Middle frontal gyrus (tissue), 1 donor: Measurements from ENCODE around the gene DAGLB.
A peak's percentile ranks its signal among the peaks of the same experiment; 100 is the strongest.
"Not testable (repeated sequence)": the region's sequence is repeated elsewhere in the genome, so short reads cannot be mapped to it uniquely, and the experiment has no call there.

Experiments
- DNase-seq: peaks from one replicate; pipeline ENCODE4 v3.0.0-alpha.2; 2015; ENCODE audit warnings: low spot score; ENCODE audit errors: extremely low spot score

The DAGLB gene, protein sequence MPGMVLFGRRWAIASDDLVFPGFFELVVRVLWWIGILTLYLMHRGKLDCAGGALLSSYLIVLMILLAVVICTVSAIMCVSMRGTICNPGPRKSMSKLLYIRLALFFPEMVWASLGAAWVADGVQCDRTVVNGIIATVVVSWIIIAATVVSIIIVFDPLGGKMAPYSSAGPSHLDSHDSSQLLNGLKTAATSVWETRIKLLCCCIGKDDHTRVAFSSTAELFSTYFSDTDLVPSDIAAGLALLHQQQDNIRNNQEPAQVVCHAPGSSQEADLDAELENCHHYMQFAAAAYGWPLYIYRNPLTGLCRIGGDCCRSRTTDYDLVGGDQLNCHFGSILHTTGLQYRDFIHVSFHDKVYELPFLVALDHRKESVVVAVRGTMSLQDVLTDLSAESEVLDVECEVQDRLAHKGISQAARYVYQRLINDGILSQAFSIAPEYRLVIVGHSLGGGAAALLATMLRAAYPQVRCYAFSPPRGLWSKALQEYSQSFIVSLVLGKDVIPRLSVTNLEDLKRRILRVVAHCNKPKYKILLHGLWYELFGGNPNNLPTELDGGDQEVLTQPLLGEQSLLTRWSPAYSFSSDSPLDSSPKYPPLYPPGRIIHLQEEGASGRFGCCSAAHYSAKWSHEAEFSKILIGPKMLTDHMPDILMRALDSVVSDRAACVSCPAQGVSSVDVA

DNA sequence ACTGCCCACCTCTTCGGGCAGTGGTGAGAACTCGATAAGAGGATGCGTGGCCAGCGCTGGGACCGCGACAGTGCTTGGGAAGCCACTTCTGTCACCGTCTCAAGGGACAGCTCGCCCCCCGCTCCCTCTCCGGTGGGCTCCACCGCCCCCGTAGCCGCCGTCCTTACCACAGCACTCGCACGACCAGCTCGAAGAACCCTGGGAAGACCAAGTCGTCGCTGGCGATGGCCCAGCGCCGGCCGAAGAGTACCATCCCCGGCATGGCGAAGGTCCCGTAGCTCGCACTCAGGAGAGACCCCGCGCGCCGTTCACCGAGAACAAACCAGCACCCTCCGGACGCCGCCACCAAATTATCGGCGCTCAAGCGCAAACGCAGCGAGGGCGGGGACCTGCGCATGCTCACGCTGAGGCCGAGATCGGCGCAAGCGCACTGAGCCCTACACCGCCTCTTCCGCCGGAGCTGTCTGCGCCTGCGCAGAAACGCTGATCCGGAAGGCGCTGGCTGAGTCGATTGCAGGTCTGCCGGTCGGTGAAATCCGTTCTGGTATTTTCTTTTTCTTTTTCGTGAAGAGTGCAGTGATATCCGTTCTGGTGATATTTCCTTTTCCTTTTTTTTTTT, at the start of gene DAGLB:
Gene DAGLB, minus strand, starts transcription at position 374 of the 619 bp plus-strand sequence. Its CDS starts 112 bp downstream, at position 262.
- peak; percentile 80 for DNase-seq

DNA sequence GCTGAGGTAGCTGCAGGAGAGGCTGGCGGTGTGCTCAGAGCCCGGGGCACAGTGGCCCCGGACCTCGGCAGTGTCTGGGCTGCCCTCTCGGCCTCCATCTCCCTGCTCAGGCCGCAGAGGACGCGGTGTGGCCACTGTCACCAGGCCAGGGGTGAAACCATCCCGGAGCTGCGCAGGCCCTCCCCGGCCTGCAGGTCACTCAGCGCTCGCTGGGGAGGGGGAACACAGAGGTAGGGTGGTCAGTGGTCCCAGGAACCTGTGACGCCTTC, 49.8 kb upstream of the DAGLB start:
- DNase-seq: no peak

GRCh38 chr7:6496842-6497636, 49.3 kb upstream of the DAGLB start:
- no peak for DNase-seq

DNA sequence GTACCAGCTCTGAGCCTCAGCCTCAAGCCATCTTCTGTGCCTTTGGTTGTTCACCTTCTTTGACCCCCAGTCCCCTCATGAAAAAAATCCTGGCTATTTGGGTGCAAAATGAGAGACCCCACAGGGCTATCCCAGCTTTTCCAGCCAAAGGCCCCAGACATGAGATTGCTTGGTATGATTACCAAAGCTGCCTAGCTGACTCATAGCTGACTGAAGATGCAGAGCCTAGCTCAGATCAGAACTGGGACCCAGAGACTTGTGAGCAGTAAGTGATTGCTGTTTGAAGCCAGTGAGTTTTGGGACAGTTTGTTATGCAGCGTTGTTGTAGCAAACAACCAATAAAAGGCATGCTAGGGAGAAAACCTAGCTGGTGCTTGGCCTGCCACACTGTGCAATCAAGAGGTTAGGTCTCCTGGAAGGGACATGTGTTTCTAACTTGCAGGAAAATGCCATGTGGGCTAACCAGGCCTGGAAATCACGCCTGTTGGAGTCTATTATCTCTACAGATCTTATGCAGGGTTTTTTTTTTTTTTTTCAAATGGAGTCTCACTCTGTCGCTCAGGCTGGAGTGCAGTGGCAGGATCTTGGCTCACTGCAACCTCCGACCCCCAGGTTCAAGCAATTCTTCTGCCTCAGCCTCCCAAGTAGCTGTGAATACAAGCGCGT, 48.0 kb upstream of the DAGLB start:
- DNase-seq: no peak

DNA sequence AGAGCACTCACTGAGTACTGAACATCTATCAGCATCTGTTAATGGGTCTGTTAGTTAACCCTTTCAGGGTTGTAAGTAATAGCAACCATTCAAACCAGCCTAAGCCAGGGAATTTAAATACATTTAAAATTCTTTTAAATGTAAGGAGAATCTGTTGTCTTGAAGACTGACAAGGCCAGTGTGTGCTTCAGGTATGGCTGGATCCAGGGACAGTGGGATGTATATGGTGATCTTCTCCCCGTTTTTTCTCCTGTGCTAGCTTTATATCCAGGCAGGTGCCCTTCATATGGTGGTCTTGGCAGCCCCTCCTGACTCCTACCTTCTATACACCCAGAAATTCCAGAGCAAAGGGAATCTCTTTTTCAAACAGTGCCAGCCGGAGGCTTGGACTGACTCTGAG, 46.6 kb upstream of the DAGLB start:
- DNase-seq: no peak

GRCh38 chr7:6491194-6491593, 43.4 kb upstream of the DAGLB start:
- no peak for DNase-seq

GRCh38 chr7:6489612-6490011, 41.9 kb upstream of the DAGLB start:
- DNase-seq: no peak

DNA sequence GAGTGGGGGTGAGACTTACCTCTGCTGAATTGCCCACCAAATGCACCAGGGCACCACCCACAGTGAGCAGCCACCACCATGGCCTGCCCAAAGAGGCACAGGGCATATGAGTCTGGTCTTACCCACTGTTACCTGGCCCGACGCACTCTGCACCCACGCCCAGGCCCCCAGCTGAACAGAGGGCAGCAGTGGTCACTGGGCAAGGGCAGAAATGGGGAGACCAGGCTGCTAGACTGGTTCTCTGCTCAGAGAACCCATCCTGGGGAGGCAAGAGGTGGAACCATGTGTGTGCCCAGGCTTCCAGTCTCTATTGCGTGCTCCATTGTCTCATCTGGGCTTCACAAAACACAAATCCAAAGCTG, 39.4 kb upstream of the DAGLB start:
- DNase-seq: no peak

DNA sequence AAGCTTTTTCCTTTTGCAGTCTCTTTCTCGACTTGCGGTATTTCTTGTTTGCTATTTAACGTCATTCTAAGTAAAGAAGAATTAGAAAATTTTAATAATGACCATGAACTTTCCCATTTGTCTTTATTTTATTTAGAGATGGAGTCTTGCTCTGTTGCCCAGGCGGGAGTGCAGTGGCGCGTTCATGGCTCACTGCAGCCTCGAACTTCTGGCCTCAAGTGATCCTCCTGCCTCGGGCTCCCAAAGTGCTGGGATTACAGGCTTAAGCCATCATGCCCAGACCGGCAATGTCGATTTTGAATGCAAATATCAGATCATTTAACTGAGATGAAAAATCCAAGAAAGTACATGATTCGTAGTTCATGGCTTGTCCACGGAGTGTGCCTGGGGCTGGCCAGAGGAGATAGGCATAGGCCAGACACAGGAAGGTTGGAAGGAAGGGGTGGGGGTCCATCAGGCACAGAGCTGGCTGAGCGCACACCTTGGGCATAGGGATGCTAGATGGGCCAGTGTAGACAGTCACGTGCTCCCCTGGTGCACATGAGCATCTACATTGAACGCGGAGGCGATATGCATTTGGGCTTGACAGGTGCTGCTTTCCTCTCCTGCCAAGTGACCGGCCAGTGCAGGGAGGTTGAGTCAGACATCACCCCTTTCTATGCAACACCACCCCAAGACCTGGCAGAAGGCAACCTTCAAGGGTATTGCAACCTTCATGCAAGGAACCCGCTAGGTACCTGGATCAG, 38.9 kb upstream of the DAGLB start:
- no peak for DNase-seq

GRCh38 chr7:6482743-6483119, 35.0 kb upstream of the DAGLB start:
- DNase-seq: no peak

- DNase-seq: no peak
Measured at GRCh38 chr7:6482307-6482706, 34.6 kb upstream of the DAGLB start.

DNA sequence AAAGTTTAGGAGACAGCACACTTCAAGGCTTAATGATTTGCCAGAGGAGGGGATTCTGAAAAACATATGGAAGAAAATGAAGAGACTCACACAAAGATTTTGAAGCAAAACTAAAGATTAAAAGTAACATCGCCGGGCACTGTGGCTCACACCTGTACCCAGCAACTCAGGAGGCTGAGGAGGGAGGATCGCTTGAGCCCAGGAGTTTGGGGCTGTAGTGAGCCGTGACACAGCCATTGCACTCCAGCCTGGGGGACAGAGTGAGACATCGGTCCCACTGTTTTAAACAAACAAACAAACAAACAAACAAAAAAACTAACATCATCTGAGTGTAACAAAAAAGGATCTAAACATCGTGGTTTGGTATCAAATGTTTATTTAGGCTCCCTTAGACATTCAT, 33.7 kb upstream of the DAGLB start:
- DNase-seq: no peak

DNA sequence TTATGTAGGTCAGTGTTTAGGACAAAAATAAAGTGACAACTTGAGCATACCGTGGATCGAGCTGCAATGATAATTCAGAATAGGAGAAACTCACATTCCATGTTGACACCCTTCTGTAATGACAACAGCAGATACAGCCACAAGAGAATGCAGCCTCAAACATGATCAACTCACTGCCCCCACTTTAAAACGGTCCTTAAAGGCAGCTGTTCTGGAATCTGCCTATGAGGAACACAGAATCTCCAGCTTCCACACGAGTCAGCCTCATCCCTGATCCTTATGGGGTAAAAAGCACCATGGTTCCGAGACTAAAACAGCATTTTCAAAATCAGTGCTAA, 32.5 kb upstream of the DAGLB start:
- no peak for DNase-seq

GRCh38 chr7:6479067-6479466, 31.3 kb upstream of the DAGLB start:
- DNase-seq: no peak

DNA sequence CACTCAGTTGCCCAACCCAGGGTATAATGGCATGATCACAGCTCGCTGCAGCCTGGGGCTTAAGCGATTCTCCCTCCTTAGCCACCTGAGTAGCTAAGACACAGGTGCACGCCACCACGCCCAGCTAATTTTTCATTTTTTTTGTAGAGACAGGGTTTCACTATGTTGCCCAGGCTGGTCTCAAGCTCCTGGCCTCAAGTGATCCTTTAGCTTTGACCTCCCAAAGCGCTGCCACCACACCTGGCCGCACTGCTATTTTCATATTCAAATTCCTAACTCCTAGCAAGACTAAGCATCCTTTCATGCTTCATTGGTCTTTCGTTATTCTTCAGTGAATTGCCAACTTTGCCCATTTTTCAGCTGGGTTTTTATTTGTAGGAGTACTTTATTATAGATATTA, 30.4 kb upstream of the DAGLB start:
- DNase-seq: no peak

- no peak for DNase-seq
Measured at GRCh38 chr7:6477318-6477660, 29.5 kb upstream of the DAGLB start.

DNA sequence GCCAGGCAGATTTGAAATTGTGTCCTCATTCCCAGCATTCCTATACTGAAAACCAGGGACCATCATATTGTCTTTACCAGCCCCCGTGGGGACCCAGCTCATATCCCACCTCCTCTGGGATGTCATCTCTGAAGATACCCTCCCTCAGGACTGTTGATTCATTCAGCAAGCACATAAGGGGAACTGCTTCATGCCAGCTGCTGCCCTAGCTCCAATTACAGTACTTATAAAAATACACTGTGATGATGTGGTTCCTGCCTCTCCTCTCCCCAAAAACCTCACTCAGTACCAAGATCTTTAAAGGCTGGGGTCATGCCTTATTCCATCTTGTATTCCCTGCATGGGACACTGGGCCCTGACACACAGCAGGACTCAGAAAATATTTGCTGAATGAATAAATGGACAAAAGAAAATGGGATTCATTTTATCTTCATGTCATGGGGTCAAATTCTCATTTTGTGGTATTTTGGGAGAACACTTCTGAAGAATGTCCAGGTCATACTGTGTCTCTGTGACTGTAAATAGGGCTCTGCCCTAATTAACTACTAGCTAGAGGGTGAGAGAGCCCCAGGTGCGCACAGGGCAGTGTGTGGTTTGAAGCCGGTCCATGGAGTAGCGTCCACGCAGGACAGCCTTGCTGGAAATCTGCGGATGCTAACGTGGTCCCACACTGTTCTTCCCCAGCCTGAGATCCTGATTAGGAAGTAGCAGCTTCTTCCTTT, 29.0 kb upstream of the DAGLB start:
- no peak for DNase-seq

GRCh38 chr7:6475433-6476186, 27.9 kb upstream of the DAGLB start:
- DNase-seq: no peak

GRCh38 chr7:6465862-6466261, 18.1 kb upstream of the DAGLB start:
- no peak for DNase-seq

DNA sequence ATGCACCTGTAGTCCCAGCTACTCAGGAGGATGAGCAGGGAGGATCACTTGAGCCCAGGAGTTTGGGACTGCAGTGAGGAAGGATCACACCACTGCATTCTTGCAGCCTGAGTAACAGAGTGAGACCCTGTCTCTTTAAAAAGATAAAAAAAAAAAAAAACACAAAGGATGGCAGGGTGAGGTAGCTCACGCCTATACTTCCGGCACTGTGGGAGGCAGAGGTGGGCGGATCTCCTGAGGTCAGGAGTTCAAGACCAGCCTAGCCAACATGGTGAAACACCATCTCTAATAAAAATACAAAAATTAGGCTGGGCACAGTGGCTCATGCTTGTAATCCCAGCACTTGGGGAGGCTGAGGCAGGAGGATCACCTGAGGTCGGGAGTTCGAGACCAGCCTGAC, 15.9 kb upstream of the DAGLB start:
- DNase-seq: not testable (repeated sequence)
